ENCODE data around the gene FAM193A.
"Not testable (repeated sequence)": the region's sequence is repeated elsewhere in the genome, so short reads cannot be mapped to it uniquely, and the experiment has no call there.

Gene FAM193A

DNA sequence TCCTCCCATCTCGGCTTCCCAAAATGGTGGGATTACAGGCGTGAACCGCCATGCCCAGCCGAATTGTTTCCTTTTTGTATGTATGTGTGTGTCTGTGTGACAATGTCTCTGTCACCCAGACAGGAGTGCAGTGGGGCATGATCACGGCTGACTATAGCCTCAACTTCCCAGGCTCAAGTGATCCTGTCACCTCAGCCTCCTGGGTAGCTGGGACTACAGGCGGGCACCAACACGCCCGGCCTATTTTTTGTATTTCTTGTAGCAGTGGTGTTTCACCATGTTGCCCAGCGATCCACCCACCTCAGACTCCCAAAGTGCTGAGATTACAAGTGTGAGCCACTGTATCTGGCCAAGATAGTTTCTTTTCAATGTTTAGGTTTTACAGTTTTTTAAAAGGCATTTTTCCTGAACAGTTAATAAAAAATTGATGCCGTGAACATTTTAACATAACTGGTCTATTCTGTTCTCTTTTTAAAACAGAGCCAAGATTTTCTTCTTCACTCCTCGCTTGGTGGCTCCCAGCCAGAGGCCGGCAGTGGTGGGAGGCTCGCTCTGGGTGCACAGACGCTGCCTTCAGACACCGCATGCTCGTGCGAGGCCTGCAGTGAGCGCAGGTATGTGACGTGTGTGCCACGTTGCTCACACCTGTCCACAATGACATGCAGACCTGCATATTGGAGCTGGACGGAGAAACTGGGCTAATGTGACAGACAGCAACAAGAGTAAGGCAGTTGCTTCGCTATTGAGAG is 88.5 kb downstream of the FAM193A start:
- no peak overlapping the region for H3K27ac ChIP-seq (ENCODE audit: low read depth, low read length)
- no peak overlapping the region for H3K4me3 ChIP-seq (ENCODE audit: low read depth in 1 of 2, low read length in 2 of 2)
- no peaks in the 10 kb centered on the region for H3K9me3 ChIP-seq (ENCODE audit: control insufficient read depth in 1 of 2, low read length in 2 of 2)
- H3K27me3 ChIP-seq (ENCODE audit: control insufficient read depth in 1 of 2, insufficient read depth in 2 of 2, low read length in 2 of 2): no peaks in the 10 kb centered on the region
- H3K9ac ChIP-seq (ENCODE audit: low read depth in 1 of 2, low read length in 2 of 2): no peak overlapping the region
- peaks cover 4 to 36% of the 10 kb centered on the region in 2 donors for H3K36me3 ChIP-seq (ENCODE audit: control insufficient read depth in 1 of 2, insufficient read depth in 2 of 2, low read length in 2 of 2)
- H3K4me1 ChIP-seq (ENCODE audit: control insufficient read depth in 1 of 2, insufficient read depth in 2 of 2, low read length in 2 of 2): no peaks in the 10 kb centered on the region

DNA sequence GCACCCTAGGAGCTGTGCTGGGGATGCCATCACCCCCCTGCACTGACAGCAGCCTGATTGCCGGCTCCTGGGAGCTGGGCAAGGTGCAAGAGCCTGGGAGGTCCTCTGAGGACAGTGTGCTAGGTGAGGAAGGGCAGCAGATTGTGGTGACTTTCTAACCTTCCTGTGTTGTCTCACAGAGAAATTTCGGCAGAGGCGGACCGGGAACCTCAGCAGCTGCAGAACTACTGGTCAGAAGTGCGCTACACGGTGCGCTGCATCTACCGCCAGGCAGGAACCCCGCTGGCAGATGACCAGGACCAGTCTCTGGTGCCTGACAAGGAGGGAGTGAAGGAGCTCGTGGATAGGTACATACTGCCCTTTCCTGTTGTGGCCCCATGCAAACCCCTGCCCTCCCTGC is 89.8 kb downstream of the FAM193A start:
- no peak overlapping the region for H3K27ac ChIP-seq (ENCODE audit: low read depth, low read length)
- no peaks in the 10 kb centered on the region for H3K27me3 ChIP-seq (ENCODE audit: control insufficient read depth in 1 of 2, insufficient read depth in 2 of 2, low read length in 2 of 2)
- no peak overlapping the region for H3K9ac ChIP-seq (ENCODE audit: low read depth in 1 of 2, low read length in 2 of 2)
- no peak overlapping the region for H3K4me3 ChIP-seq (ENCODE audit: low read depth in 1 of 2, low read length in 2 of 2)
- no peaks in the 10 kb centered on the region for H3K4me1 ChIP-seq (ENCODE audit: control insufficient read depth in 1 of 2, insufficient read depth in 2 of 2, low read length in 2 of 2)
- no peaks in the 10 kb centered on the region for H3K9me3 ChIP-seq (ENCODE audit: control insufficient read depth in 1 of 2, low read length in 2 of 2)
- H3K36me3 ChIP-seq (ENCODE audit: control insufficient read depth in 1 of 2, insufficient read depth in 2 of 2, low read length in 2 of 2): peaks cover 7 to 47% of the 10 kb centered on the region in 2 donors

GRCh38 chr4:2630556-2631273 is 94.3 kb downstream of the FAM193A start:
- H3K4me3 ChIP-seq (ENCODE audit: low read depth in 1 of 2, low read length in 2 of 2): no peak overlapping the region
- H3K27ac ChIP-seq (ENCODE audit: low read depth, low read length): no peak overlapping the region
- H3K27me3 ChIP-seq (ENCODE audit: control insufficient read depth in 1 of 2, insufficient read depth in 2 of 2, low read length in 2 of 2): no peaks in the 10 kb centered on the region
- H3K9ac ChIP-seq (ENCODE audit: low read depth in 1 of 2, low read length in 2 of 2): no peak overlapping the region
- no peaks in the 10 kb centered on the region for H3K9me3 ChIP-seq (ENCODE audit: control insufficient read depth in 1 of 2, low read length in 2 of 2)
- H3K36me3 ChIP-seq (ENCODE audit: control insufficient read depth in 1 of 2, insufficient read depth in 2 of 2, low read length in 2 of 2): peaks cover 11 to 67% of the 10 kb centered on the region in 2 donors
- H3K4me1 ChIP-seq (ENCODE audit: control insufficient read depth in 1 of 2, insufficient read depth in 2 of 2, low read length in 2 of 2): no peaks in the 10 kb centered on the region

GRCh38 chr4:2634014-2634413 is 97.6 kb downstream of the FAM193A start:
- Histone ChIP-seq H3K27me3 (ENCODE audit: control insufficient read depth in 1 of 2, insufficient read depth in 2 of 2, low read length in 2 of 2) (no peaks in the 10 kb centered on the region), H3K36me3 (ENCODE audit: control insufficient read depth in 1 of 2, insufficient read depth in 2 of 2, low read length in 2 of 2) (peaks cover 23 to 73% of the 10 kb centered on the region in 2 donors), H3K4me1 (ENCODE audit: control insufficient read depth in 1 of 2, insufficient read depth in 2 of 2, low read length in 2 of 2) (no peaks in the 10 kb centered on the region), H3K9me3 (ENCODE audit: control insufficient read depth in 1 of 2, low read length in 2 of 2) (no peaks in the 10 kb centered on the region), H3K27ac (ENCODE audit: low read depth, low read length) (no peak overlapping the region), H3K9ac (ENCODE audit: low read depth in 1 of 2, low read length in 2 of 2) (no peak overlapping the region), H3K4me3 (ENCODE audit: low read depth in 1 of 2, low read length in 2 of 2) (no peak overlapping the region)

- peaks cover 27 to 75% of the 10 kb centered on the region in 2 donors for H3K36me3 ChIP-seq (ENCODE audit: control insufficient read depth in 1 of 2, insufficient read depth in 2 of 2, low read length in 2 of 2)
Measured at GRCh38 chr4:2636331-2636730, 99.9 kb downstream of the FAM193A start.

DNA sequence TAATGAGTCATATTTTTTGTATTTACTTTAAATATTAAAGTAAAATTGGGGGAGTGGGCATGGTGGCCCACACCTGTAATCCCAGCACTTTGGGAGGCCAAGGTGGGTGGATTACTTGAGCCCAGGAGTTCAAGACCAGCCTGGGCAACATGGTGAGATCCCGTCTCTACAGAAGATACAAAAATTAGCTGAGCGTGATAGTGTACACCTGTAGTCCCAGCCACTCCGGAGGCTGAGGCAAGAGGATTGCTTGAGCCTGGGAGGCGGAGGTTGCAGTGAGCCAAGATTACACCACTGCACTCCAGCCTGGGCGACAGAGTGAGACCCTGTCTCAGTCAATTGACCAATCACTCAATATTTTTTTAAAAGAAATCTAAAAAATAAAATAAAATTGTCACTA is 100.5 kb downstream of the FAM193A start:
- H3K4me3 ChIP-seq (ENCODE audit: low read depth in 1 of 2, low read length in 2 of 2); H3K27ac ChIP-seq (ENCODE audit: low read depth, low read length); H3K9me3 ChIP-seq (ENCODE audit: control insufficient read depth in 1 of 2, low read length in 2 of 2); H3K27me3 ChIP-seq (ENCODE audit: control insufficient read depth in 1 of 2, insufficient read depth in 2 of 2, low read length in 2 of 2); H3K4me1 ChIP-seq (ENCODE audit: control insufficient read depth in 1 of 2, insufficient read depth in 2 of 2, low read length in 2 of 2); H3K9ac ChIP-seq (ENCODE audit: low read depth in 1 of 2, low read length in 2 of 2): not testable (repeated sequence)
- H3K36me3 ChIP-seq (ENCODE audit: control insufficient read depth in 1 of 2, insufficient read depth in 2 of 2, low read length in 2 of 2): peaks cover 24 to 73% of the 10 kb centered on the region in 2 donors

More at GRCh38 chr4:2636331-2636730, 99.9 kb downstream of the FAM193A start:
- H3K4me1 ChIP-seq (ENCODE audit: control insufficient read depth in 1 of 2, insufficient read depth in 2 of 2, low read length in 2 of 2): no peaks in the 10 kb centered on the region
- no peak overlapping the region for H3K9ac ChIP-seq (ENCODE audit: low read depth in 1 of 2, low read length in 2 of 2)
- H3K9me3 ChIP-seq (ENCODE audit: control insufficient read depth in 1 of 2, low read length in 2 of 2): no peaks in the 10 kb centered on the region
- no peak overlapping the region for H3K4me3 ChIP-seq (ENCODE audit: low read depth in 1 of 2, low read length in 2 of 2)
- no peaks in the 10 kb centered on the region for H3K27me3 ChIP-seq (ENCODE audit: control insufficient read depth in 1 of 2, insufficient read depth in 2 of 2, low read length in 2 of 2)
- H3K27ac ChIP-seq (ENCODE audit: low read depth, low read length): no peak overlapping the region

GRCh38 chr4:2637956-2638552 is 101.6 kb downstream of the FAM193A start:
- H3K9ac ChIP-seq (ENCODE audit: low read depth in 1 of 2, low read length in 2 of 2): no peak overlapping the region
- H3K27me3 ChIP-seq (ENCODE audit: control insufficient read depth in 1 of 2, insufficient read depth in 2 of 2, low read length in 2 of 2): no peaks in the 10 kb centered on the region
- H3K27ac ChIP-seq (ENCODE audit: low read depth, low read length): no peak overlapping the region
- H3K4me1 ChIP-seq (ENCODE audit: control insufficient read depth in 1 of 2, insufficient read depth in 2 of 2, low read length in 2 of 2): no peaks in the 10 kb centered on the region
- H3K4me3 ChIP-seq (ENCODE audit: low read depth in 1 of 2, low read length in 2 of 2): no peak overlapping the region
- peaks cover 27 to 68% of the 10 kb centered on the region in 2 donors for H3K36me3 ChIP-seq (ENCODE audit: control insufficient read depth in 1 of 2, insufficient read depth in 2 of 2, low read length in 2 of 2)
- H3K9me3 ChIP-seq (ENCODE audit: control insufficient read depth in 1 of 2, low read length in 2 of 2): no peaks in the 10 kb centered on the region

DNA sequence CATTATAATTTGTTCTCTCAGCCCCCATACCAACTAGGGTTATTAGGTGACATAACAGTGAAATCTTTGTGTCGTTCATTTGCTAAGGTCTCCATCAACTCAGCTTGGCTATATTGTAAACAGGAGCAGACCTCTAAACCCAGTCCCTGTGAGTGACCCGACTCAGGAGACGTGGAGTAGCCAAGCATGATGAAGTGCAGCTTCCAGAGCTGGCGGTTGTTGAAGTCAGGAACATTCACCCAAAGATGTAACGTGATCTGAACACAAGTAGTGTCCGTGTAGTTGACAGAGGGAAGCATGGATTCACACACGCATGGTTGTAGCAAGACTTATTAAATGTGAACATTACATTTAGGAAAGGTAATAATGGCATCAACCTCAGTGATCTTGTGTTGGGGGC is 102.3 kb downstream of the FAM193A start:
- Histone ChIP-seq H3K27me3 (ENCODE audit: control insufficient read depth in 1 of 2, insufficient read depth in 2 of 2, low read length in 2 of 2) (no peaks in the 10 kb centered on the region), H3K4me3 (ENCODE audit: low read depth in 1 of 2, low read length in 2 of 2) (no peak overlapping the region), H3K4me1 (ENCODE audit: control insufficient read depth in 1 of 2, insufficient read depth in 2 of 2, low read length in 2 of 2) (no peaks in the 10 kb centered on the region), H3K9ac (ENCODE audit: low read depth in 1 of 2, low read length in 2 of 2) (no peak overlapping the region), H3K27ac (ENCODE audit: low read depth, low read length) (no peak overlapping the region), H3K36me3 (ENCODE audit: control insufficient read depth in 1 of 2, insufficient read depth in 2 of 2, low read length in 2 of 2) (peaks cover 30 to 72% of the 10 kb centered on the region in 2 donors), H3K9me3 (ENCODE audit: control insufficient read depth in 1 of 2, low read length in 2 of 2) (no peaks in the 10 kb centered on the region)

GRCh38 chr4:2642968-2643367 is 106.5 kb downstream of the FAM193A start:
- H3K9me3 ChIP-seq (ENCODE audit: control insufficient read depth in 1 of 2, low read length in 2 of 2): no peaks in the 10 kb centered on the region
- no peaks in the 10 kb centered on the region for H3K4me1 ChIP-seq (ENCODE audit: control insufficient read depth in 1 of 2, insufficient read depth in 2 of 2, low read length in 2 of 2)
- H3K27me3 ChIP-seq (ENCODE audit: control insufficient read depth in 1 of 2, insufficient read depth in 2 of 2, low read length in 2 of 2): no peaks in the 10 kb centered on the region
- peaks cover 33 to 69% of the 10 kb centered on the region in 2 donors for H3K36me3 ChIP-seq (ENCODE audit: control insufficient read depth in 1 of 2, insufficient read depth in 2 of 2, low read length in 2 of 2)
- no peak overlapping the region for H3K9ac ChIP-seq (ENCODE audit: low read depth in 1 of 2, low read length in 2 of 2)
- H3K4me3 ChIP-seq (ENCODE audit: low read depth in 1 of 2, low read length in 2 of 2): no peak overlapping the region
- H3K27ac ChIP-seq (ENCODE audit: low read depth, low read length): no peak overlapping the region

- Histone ChIP-seq H3K27me3 (ENCODE audit: control insufficient read depth in 1 of 2, insufficient read depth in 2 of 2, low read length in 2 of 2) (no peaks in the 10 kb centered on the region), H3K9me3 (ENCODE audit: control insufficient read depth in 1 of 2, low read length in 2 of 2) (no peaks in the 10 kb centered on the region), H3K36me3 (ENCODE audit: control insufficient read depth in 1 of 2, insufficient read depth in 2 of 2, low read length in 2 of 2) (peaks cover 30 to 69% of the 10 kb centered on the region in 2 donors), H3K4me1 (ENCODE audit: control insufficient read depth in 1 of 2, insufficient read depth in 2 of 2, low read length in 2 of 2) (no peaks in the 10 kb centered on the region), H3K4me3 (ENCODE audit: low read depth in 1 of 2, low read length in 2 of 2) (no peak overlapping the region), H3K9ac (ENCODE audit: low read depth in 1 of 2, low read length in 2 of 2) (no peak overlapping the region), H3K27ac (ENCODE audit: low read depth, low read length) (no peak overlapping the region)
Measured at GRCh38 chr4:2643555-2643954, 107.1 kb downstream of the FAM193A start.
